Measurements from ENCODE around the gene RABAC1. TPM values are rescaled to one million over a fixed set of nuclear protein-coding genes. Genes with fewer than 3 reads are reported as not detected.
A peak's percentile ranks its signal among the peaks of the same experiment; 100 is the strongest.

The RABAC1 gene
- total and polyA plus RNA-seq, 8 donors: 53.1 to 186 (median 74.2) TPM

GRCh38 chr19:41958367-41959055 is 610 bp downstream of the RABAC1 start:
- ATAC-seq: peak; percentile 92
- peaks cover 0 to 19% of the 10 kb centered on the region in 2 donors for H3K36me3 ChIP-seq
- no peak for TF ChIP-seq CTCF (IDR thresholded peaks at IDR 0.05)
- no peaks in the 10 kb centered on the region for H3K27me3 ChIP-seq
- peak overlapping the region; percentile 92 to 97 for H3K27ac ChIP-seq
- peak; percentile 46 to 98 (median 88) for DNase-seq
- no peaks in the 10 kb centered on the region for H3K9me3 ChIP-seq
- intact Hi-C loops (cut with DNase I): no loop called here
- H3K4me3 ChIP-seq: peak overlapping the region; percentile 92 to 95
- H3K4me1 ChIP-seq: peaks cover 12 to 20% of the 10 kb centered on the region in 2 donors

- H3K27ac ChIP-seq: peak overlapping the region; percentile 92 to 97
- H3K9me3 ChIP-seq: no peaks in the 10 kb centered on the region
- ATAC-seq: peak; percentile 86
- H3K27me3 ChIP-seq: no peaks in the 10 kb centered on the region
- peaks cover 0 to 19% of the 10 kb centered on the region in 2 donors for H3K36me3 ChIP-seq
- peak in 3 of 4 donors; percentile 43 to 85 (median 77) for DNase-seq
- intact Hi-C loops (cut with DNase I): no loop called here
- H3K4me3 ChIP-seq: peak overlapping the region; percentile 92 to 95
- peaks cover 12 to 20% of the 10 kb centered on the region in 2 donors for H3K4me1 ChIP-seq
- TF ChIP-seq CTCF (IDR thresholded peaks at IDR 0.05): peak; percentile 57 to 88
Measured at GRCh38 chr19:41957838-41958366, 1.2 kb downstream of the RABAC1 start.

- Histone ChIP-seq H3K36me3 (peaks cover 0 to 19% of the 10 kb centered on the region in 2 donors), H3K4me3 (no peak overlapping the region), H3K27me3 (no peaks in the 10 kb centered on the region), H3K27ac (peak overlapping the region in 1 of 2 donors; percentile 97), H3K9me3 (no peaks in the 10 kb centered on the region), H3K4me1 (peaks cover 12 to 20% of the 10 kb centered on the region in 2 donors)
- intact Hi-C loops (cut with DNase I): no loop called here
- no peak for DNase-seq
- no peak for TF ChIP-seq CTCF (IDR thresholded peaks at IDR 0.05)
- no peak for ATAC-seq
Measured at GRCh38 chr19:41957161-41957837, 1.8 kb downstream of the RABAC1 start.

GRCh38 chr19:41956621-41957020 is 2.5 kb downstream of the RABAC1 start:
- intact Hi-C loops (cut with DNase I): no loop called here
- peaks cover 0 to 19% of the 10 kb centered on the region in 2 donors for H3K36me3 ChIP-seq
- ATAC-seq (no peak), DNase-seq (no peak)
- TF ChIP-seq CTCF (IDR thresholded peaks at IDR 0.05): no peak
- no peak overlapping the region for H3K4me3 ChIP-seq
- H3K4me1 ChIP-seq: peaks cover 12 to 20% of the 10 kb centered on the region in 2 donors
- no peaks in the 10 kb centered on the region for H3K9me3 ChIP-seq
- H3K27me3 ChIP-seq: no peaks in the 10 kb centered on the region
- H3K27ac ChIP-seq: no peak overlapping the region

- H3K36me3 ChIP-seq: peaks cover 0 to 19% of the 10 kb centered on the region in 2 donors
- ATAC-seq (no peak), DNase-seq (no peak)
- H3K27ac ChIP-seq: no peak overlapping the region
- no peaks in the 10 kb centered on the region for H3K27me3 ChIP-seq
- no peak for TF ChIP-seq CTCF (IDR thresholded peaks at IDR 0.05)
- intact Hi-C loops (cut with DNase I): no loop called here
- H3K4me1 ChIP-seq: peaks cover 12 to 20% of the 10 kb centered on the region in 2 donors
- H3K9me3 ChIP-seq: no peaks in the 10 kb centered on the region
- H3K4me3 ChIP-seq: no peak overlapping the region
Measured at GRCh38 chr19:41955521-41955920, 3.6 kb downstream of the RABAC1 start.
